Measurements from ENCODE around the gene DSTN.

DNA sequence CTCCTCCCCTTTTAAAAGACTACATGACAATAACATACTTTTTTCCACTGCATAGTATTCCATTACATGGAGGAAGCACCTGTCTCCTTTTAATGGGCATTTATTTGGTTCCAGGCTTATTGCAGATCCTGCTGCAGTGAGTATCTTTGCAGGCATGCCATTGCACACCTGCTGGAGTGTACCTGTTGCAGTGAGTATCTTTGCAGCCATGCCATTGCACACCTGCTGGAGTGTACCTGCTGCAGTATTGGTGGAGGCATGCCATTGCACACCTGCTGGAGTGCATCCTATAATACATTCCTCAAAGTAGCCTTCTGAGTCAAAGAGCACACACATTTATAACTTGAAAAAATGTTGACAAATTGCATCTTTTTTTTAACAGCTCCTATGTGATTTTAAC is 40.3 kb upstream of the DSTN start:
- TF ChIP-seq POLR2AphosphoS5 (IDR thresholded peaks at IDR 0.05; ENCODE audit: low read depth, low read length) = no peak
- no peak for TF ChIP-seq POLR2A (IDR thresholded peaks at IDR 0.05; ENCODE audit: low read depth, low read length)
- no peak for TF ChIP-seq TAF1 (IDR thresholded peaks at IDR 0.05; ENCODE audit: borderline replicate concordance, low read depth, low read length)
